ENCODE measurements around the gene MAP3K20. TPM values are rescaled to one million over a fixed set of nuclear protein-coding genes. Genes with fewer than 3 reads are reported as not detected.

Gene MAP3K20
- 44.0 TPM for total RNA-seq

GRCh38 chr2:173075781-173076580 is at the start of gene MAP3K20:
MAP3K20 (plus strand) TSS chr2:173075846; CDS start chr2:173091032, 15,186 bp downstream.

